ENCODE measurements around the gene RGS19. TPM values are rescaled to one million over a fixed set of nuclear protein-coding genes. Genes with fewer than 3 reads are reported as not detected.
A peak's percentile ranks its signal among the peaks of the same experiment; 100 is the strongest.

RGS19 gene
- total RNA-seq, 1 donor from 2014 or later: 57.5 TPM

- intact Hi-C loops (cut with DNase I): no loop called here
- DNase-seq (peak; percentile 63), ATAC-seq (peak; percentile 67 to 79)
- no peaks in the 10 kb centered on the region for H3K9me3 ChIP-seq
- no peak overlapping the region for H3K27ac ChIP-seq
- peaks cover 11% of the 10 kb centered on the region for H3K4me1 ChIP-seq
- TF ChIP-seq CTCF (IDR thresholded peaks at IDR 0.05): peak; percentile 64
- peak overlapping the region; percentile 41 for H3K4me3 ChIP-seq
- H3K36me3 ChIP-seq: peaks cover 9% of the 10 kb centered on the region
- peaks cover 36% of the 10 kb centered on the region for H3K27me3 ChIP-seq (ENCODE audit: low read depth)
Observed at GRCh38 chr20:64101731-64102621, 22.7 kb upstream of the RGS19 start.

GRCh38 chr20:64100946-64101688, 21.8 kb upstream of the RGS19 start:
- peaks cover 39% of the 10 kb centered on the region for H3K27me3 ChIP-seq (ENCODE audit: low read depth)
- no peak for DNase-seq

GRCh38 chr20:64100566-64100888, 21.2 kb upstream of the RGS19 start:
- peaks cover 40% of the 10 kb centered on the region for H3K27me3 ChIP-seq (ENCODE audit: low read depth)
- no peaks in the 10 kb centered on the region for H3K9me3 ChIP-seq
- intact Hi-C loops (cut with DNase I): no loop called here
- DNase-seq: no peak
- no peak overlapping the region for H3K27ac ChIP-seq
- no peak for TF ChIP-seq CTCF (IDR thresholded peaks at IDR 0.05)
- ATAC-seq: no peak
- peaks cover 11% of the 10 kb centered on the region for H3K4me1 ChIP-seq
- H3K36me3 ChIP-seq: peaks cover 9% of the 10 kb centered on the region
- H3K4me3 ChIP-seq: no peak overlapping the region

More at GRCh38 chr20:64100946-64101688, 21.8 kb upstream of the RGS19 start:
- Histone ChIP-seq H3K27ac (no peak overlapping the region), H3K9me3 (no peaks in the 10 kb centered on the region), H3K4me3 (no peak overlapping the region), H3K4me1 (peaks cover 11% of the 10 kb centered on the region), H3K36me3 (peaks cover 9% of the 10 kb centered on the region)
- intact Hi-C loops (cut with DNase I): no loop called here
- no peak for TF ChIP-seq CTCF (IDR thresholded peaks at IDR 0.05)
- ATAC-seq: no peak

GRCh38 chr20:64099880-64100565, 20.7 kb upstream of the RGS19 start:
- H3K4me1 ChIP-seq: peaks cover 11% of the 10 kb centered on the region
- H3K9me3 ChIP-seq: no peaks in the 10 kb centered on the region
- intact Hi-C loops (cut with DNase I): no loop called here
- no peak for TF ChIP-seq CTCF (IDR thresholded peaks at IDR 0.05)
- ATAC-seq (no peak), DNase-seq (no peak)
- H3K36me3 ChIP-seq: peaks cover 9% of the 10 kb centered on the region
- peaks cover 40% of the 10 kb centered on the region for H3K27me3 ChIP-seq (ENCODE audit: low read depth)
- no peak overlapping the region for H3K4me3 ChIP-seq
- H3K27ac ChIP-seq: no peak overlapping the region

- Histone ChIP-seq H3K27ac (no peak overlapping the region), H3K27me3 (ENCODE audit: low read depth) (peaks cover 39% of the 10 kb centered on the region), H3K4me3 (no peak overlapping the region), H3K4me1 (peaks cover 11% of the 10 kb centered on the region), H3K9me3 (no peaks in the 10 kb centered on the region), H3K36me3 (peaks cover 9% of the 10 kb centered on the region)
- TF ChIP-seq CTCF (IDR thresholded peaks at IDR 0.05): no peak
- intact Hi-C loops (cut with DNase I): no loop called here
- ATAC-seq (no peak), DNase-seq (no peak)
Observed at GRCh38 chr20:64099086-64099786, 19.9 kb upstream of the RGS19 start.

Data from lower lobe of right lung (tissue), 2 donors.